A673 (cell line): ENCODE results near the gene CDHR1. TPM values are rescaled to one million over a fixed set of nuclear protein-coding genes. Genes with fewer than 3 reads are reported as not detected.

Source experiments
- BruUV-seq: library from RNA; stranded (reverse); fragments of 400-500 nt; replicated peaks from 2 replicates; lab custom pipeline; 2021; lab: Mats Ljungman, UMichigan
- CTCF ChIA-PET: fragments of 300-600 bp; sonication (Branson Sonifier 250); formaldehyde crosslinking; loops from one replicate; lab custom pipeline; 2022; ENCODE audit warnings: antibody characterized with exemption; lab: Charles Lee
- POLR2A ChIA-PET: fragments of 300-600 bp; sonication (Branson Sonifier 250); formaldehyde crosslinking; loops from one replicate; lab custom pipeline; 2022; ENCODE audit warnings: antibody characterized with exemption; ENCODE audit not compliant: low non-redundant PET; lab: Charles Lee
- DNase-seq: peaks from one replicate; pipeline ENCODE4 v3.0.0-alpha.2; 2015; ENCODE audit warnings: low spot score
- H3K27ac ChIP-seq: fragments of 200-600 bp; sonication (generic); 2 replicates; pipeline ENCODE4 v1.5.1; 2016; ENCODE audit warnings: mixed run types, low read depth, mild to moderate bottlenecking, mixed read lengths, antibody characterized with exemption, low read length; ENCODE audit not compliant: poor library complexity, severe bottlenecking
- H3K27me3 ChIP-seq: fragments of 200-600 bp; sonication (generic); replicated peaks from 2 replicates; pipeline ENCODE4 v1.6.1; 2017; ENCODE audit warnings: mixed run types, low read depth, mild to moderate bottlenecking, mixed read lengths, antibody characterized with exemption, low read length; ENCODE audit not compliant: insufficient read depth, poor library complexity
- H3K36me3 ChIP-seq: fragments of 200-600 bp; sonication (generic); 2 replicates; pipeline ENCODE4 v1.6.1; 2016; ENCODE audit warnings: mixed run types, mild to moderate bottlenecking, mixed read lengths, antibody characterized with exemption, low read length; ENCODE audit not compliant: insufficient read depth, poor library complexity, severe bottlenecking
- H3K4me1 ChIP-seq: fragments of 200-600 bp; sonication (generic); 2 replicates; pipeline ENCODE4 v1.6.1; 2017; ENCODE audit warnings: mixed run types, mild to moderate bottlenecking, mixed read lengths, antibody characterized with exemption, low read length; ENCODE audit not compliant: insufficient read depth, poor library complexity, severe bottlenecking
- H3K4me3 ChIP-seq: fragments of 200-600 bp; sonication (generic); 2 replicates; pipeline ENCODE4 v1.5.1; 2016; ENCODE audit warnings: low read depth, mixed run types, mild to moderate bottlenecking, mixed read lengths, low read length; ENCODE audit not compliant: poor library complexity, severe bottlenecking
- H3K9me3 ChIP-seq: fragments of 200-600 bp; sonication (generic); 2 replicates; pipeline ENCODE4 v1.6.1; 2016; ENCODE audit warnings: mixed run types, low read depth, mild to moderate bottlenecking, mixed read lengths, antibody characterized with exemption, low read length; ENCODE audit not compliant: poor library complexity, severe bottlenecking
- EZH2 ChIP-seq: fragments of 200-600 bp; sonication (generic); IDR thresholded peaks from 2 replicates; pipeline ENCODE4 v1.6.1; 2017; ENCODE audit warnings: borderline replicate concordance, low read depth, mild to moderate bottlenecking, mixed read lengths, antibody characterized with exemption, low read length; ENCODE audit not compliant: poor library complexity, severe bottlenecking
- intact Hi-C: fragments of 100-400 bp; cut with micrococcal nuclease; formaldehyde crosslinking; loops from one replicate; pipeline ENCODE4 v1.10.0; 2022; ENCODE audit not compliant: unreplicated experiment
- total RNA-seq: library from RNA; stranded (reverse); gene quantifications from 2 replicates; pipeline ENCODE4 v1.2.3, GENCODE V29; 2021
- TF ChIP-seq, protein P1 (sequence below): fragments of 300-800, 200-600 bp; sonication (generic); conservative IDR thresholded peaks from 2 replicates; pipeline ENCODE4 v1.5.1; 2017; ENCODE audit warnings: low read depth, mild to moderate bottlenecking, antibody characterized with exemption, low read length, moderate library complexity, mixed read lengths

CDHR1 gene
- total RNA-seq, 1 experiment from 2014 or later, result not detected

DNA sequence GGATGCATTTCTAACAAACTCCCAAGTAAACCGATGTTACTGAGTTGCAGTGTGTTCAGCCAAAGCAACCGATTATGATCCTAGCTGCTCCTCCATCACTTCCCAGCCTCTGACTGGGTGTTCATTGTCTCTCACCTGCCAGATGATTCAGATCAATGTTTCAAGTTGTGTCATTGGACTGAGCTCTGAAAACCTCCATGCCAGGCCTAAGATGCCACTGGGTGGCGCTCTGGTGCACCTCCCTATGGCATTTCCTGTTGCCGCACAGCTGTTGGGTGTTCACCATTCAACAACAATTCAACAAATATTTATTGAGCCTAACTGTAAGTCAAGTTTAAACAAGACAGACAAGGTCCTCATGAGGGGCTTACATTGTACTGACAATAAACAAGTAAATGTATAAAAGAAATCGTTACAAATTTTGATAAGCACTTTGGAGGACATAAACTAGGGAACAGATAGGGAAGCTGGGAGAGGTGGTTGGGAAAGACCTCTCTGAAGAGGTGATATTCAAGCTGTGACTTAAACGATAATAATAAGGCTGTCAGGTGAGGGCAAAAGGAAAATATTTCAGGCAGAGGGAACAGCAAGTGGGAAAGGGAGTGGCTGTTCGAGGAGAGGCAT, 73.3 kb downstream of the CDHR1 start:
- intact Hi-C loops, result loop anchor here (1.0 kb wide), 1 partner anchor 270 kb away; no protein-coding TSS in a partner anchor
- CTCF ChIA-PET, result interaction anchor here (0.5 to 3.4 kb wide), 5 partner anchors 12 to 271 kb away, joined by 3 to 55 read pairs (median 4); no protein-coding TSS in a partner anchor

DNA sequence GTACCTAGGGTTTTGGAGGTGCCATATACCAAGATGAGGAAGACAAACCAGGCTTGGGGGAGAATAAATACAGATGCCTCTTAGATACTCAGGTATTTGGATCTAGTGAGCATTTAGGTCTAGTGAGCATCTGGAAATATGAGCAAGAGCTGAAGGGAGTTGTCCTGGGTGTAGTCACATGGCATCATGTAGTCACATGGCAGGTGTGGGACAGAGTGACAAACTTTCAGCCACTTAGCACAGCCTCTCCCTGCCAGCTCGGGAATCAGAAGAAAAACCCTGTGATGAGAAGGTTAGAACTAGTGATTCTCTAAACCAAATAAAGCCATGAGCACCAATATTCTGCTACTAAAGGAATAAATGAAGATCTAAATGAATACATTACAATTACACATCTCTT, 74.8 kb downstream of the CDHR1 start:
- Histone ChIP-seq H3K4me1 (no peaks in the 10 kb centered on the region), H3K36me3 (no peaks in the 10 kb centered on the region), H3K9me3 (no peaks in the 10 kb centered on the region), H3K27me3 (peaks cover 36% of the 10 kb centered on the region), H3K27ac (no peak overlapping the region), H3K4me3 (no peak overlapping the region)
- intact Hi-C loops, result no loop called here
- BruUV-seq, result no TSS peak
- ChIA-PET POLR2A (no interaction called here), CTCF (no interaction called here)
- DNase-seq, result no peak
- no peak for TF ChIP-seq EZH2
- TF ChIP-seq, protein P1, sequence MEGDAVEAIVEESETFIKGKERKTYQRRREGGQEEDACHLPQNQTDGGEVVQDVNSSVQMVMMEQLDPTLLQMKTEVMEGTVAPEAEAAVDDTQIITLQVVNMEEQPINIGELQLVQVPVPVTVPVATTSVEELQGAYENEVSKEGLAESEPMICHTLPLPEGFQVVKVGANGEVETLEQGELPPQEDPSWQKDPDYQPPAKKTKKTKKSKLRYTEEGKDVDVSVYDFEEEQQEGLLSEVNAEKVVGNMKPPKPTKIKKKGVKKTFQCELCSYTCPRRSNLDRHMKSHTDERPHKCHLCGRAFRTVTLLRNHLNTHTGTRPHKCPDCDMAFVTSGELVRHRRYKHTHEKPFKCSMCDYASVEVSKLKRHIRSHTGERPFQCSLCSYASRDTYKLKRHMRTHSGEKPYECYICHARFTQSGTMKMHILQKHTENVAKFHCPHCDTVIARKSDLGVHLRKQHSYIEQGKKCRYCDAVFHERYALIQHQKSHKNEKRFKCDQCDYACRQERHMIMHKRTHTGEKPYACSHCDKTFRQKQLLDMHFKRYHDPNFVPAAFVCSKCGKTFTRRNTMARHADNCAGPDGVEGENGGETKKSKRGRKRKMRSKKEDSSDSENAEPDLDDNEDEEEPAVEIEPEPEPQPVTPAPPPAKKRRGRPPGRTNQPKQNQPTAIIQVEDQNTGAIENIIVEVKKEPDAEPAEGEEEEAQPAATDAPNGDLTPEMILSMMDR, result no peak

More for the DNA sequence above, 73.3 kb downstream of the CDHR1 start:
- DNase-seq, result peak; percentile 63
- Histone ChIP-seq H3K27ac (no peak overlapping the region), H3K9me3 (no peaks in the 10 kb centered on the region), H3K4me1 (no peaks in the 10 kb centered on the region), H3K4me3 (no peak overlapping the region), H3K36me3 (no peaks in the 10 kb centered on the region), H3K27me3 (peaks cover 25% of the 10 kb centered on the region)
- POLR2A ChIA-PET, result no interaction called here
- TF ChIP-seq EZH2, result no peak
- TF ChIP-seq, protein P1, result peak; percentile 88
- BruUV-seq, result no TSS peak

Other genes starting within 250 kb of the CDHR1 start
- 126 and 127 TPM in 2 replicates for gene GHITM, start 55.0 kb upstream of the CDHR1 start, total RNA-seq
- not detected in 2 replicates for gene GPR15LG, start 20.7 kb upstream of the CDHR1 start, total RNA-seq
- gene LRIT2, start 31.0 kb downstream of the CDHR1 start, total RNA-seq, result not detected in 2 replicates
- gene LRIT1, start 47.0 kb downstream of the CDHR1 start, total RNA-seq, result not detected in 2 replicates
- not detected in 2 replicates for gene RGR, start 50.5 kb downstream of the CDHR1 start, total RNA-seq
- 44.1 and 44.4 TPM in 2 replicates for gene CCSER2, start 134.1 kb downstream of the CDHR1 start, total RNA-seq